ENCODE measurements around the gene SFRP2.

SFRP2 gene

GRCh38 chr4:153745651-153746050 lies 43.2 kb downstream of the SFRP2 start:
- H3K27ac ChIP-seq, result no peak overlapping the region
- TF ChIP-seq CTCF (conservative IDR thresholded peaks at IDR 0.05) (no peak), ZFX (IDR thresholded peaks at IDR 0.05) (no peak)

- no peak overlapping the region for H3K27ac ChIP-seq
- TF ChIP-seq ZFX (IDR thresholded peaks at IDR 0.05) (no peak), CTCF (conservative IDR thresholded peaks at IDR 0.05) (no peak)
Measured at GRCh38 chr4:153741541-153741940, 47.3 kb downstream of the SFRP2 start.

- TF ChIP-seq ZFX (IDR thresholded peaks at IDR 0.05) (no peak), CTCF (conservative IDR thresholded peaks at IDR 0.05) (no peak)
- no peak overlapping the region for H3K27ac ChIP-seq
Measured at GRCh38 chr4:153735906-153736461, 52.9 kb downstream of the SFRP2 start.

- H3K27ac ChIP-seq, result no peak overlapping the region
- TF ChIP-seq ZFX (IDR thresholded peaks at IDR 0.05), result no peak
- no peak for TF ChIP-seq CTCF (conservative IDR thresholded peaks at IDR 0.05)
Measured at GRCh38 chr4:153733751-153734448, 55.0 kb downstream of the SFRP2 start.

GRCh38 chr4:153731239-153731638 lies 57.6 kb downstream of the SFRP2 start:
- no peak overlapping the region for H3K27ac ChIP-seq
- TF ChIP-seq ZFX (IDR thresholded peaks at IDR 0.05), result no peak
- TF ChIP-seq CTCF (conservative IDR thresholded peaks at IDR 0.05), result no peak
